ENCODE measurements around the gene ALDH3A1.

- no peak for TF ChIP-seq ZNF212 (CRISPR knock-in tag; IDR thresholded peaks at IDR 0.05)
- no peak for TF ChIP-seq KDM1A (IDR thresholded peaks at IDR 0.05)
- no peak for TF ChIP-seq FOXP1 (CRISPR knock-in tag; IDR thresholded peaks at IDR 0.05)
Measured at GRCh38 chr17:19738757-19739156, 9.3 kb downstream of the ALDH3A1 start.

Measured in K562 (cell line).